Measurements from ENCODE around the gene PADI1.

GRCh38 chr1:17265162-17265561 lies 60.2 kb downstream of the PADI1 start:
- TF ChIP-seq, protein P1, sequence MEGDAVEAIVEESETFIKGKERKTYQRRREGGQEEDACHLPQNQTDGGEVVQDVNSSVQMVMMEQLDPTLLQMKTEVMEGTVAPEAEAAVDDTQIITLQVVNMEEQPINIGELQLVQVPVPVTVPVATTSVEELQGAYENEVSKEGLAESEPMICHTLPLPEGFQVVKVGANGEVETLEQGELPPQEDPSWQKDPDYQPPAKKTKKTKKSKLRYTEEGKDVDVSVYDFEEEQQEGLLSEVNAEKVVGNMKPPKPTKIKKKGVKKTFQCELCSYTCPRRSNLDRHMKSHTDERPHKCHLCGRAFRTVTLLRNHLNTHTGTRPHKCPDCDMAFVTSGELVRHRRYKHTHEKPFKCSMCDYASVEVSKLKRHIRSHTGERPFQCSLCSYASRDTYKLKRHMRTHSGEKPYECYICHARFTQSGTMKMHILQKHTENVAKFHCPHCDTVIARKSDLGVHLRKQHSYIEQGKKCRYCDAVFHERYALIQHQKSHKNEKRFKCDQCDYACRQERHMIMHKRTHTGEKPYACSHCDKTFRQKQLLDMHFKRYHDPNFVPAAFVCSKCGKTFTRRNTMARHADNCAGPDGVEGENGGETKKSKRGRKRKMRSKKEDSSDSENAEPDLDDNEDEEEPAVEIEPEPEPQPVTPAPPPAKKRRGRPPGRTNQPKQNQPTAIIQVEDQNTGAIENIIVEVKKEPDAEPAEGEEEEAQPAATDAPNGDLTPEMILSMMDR (IDR thresholded peaks at IDR 0.05; ENCODE audit: poor library complexity) = no peak
- TF ChIP-seq EZH2 (IDR thresholded peaks at IDR 0.05; ENCODE audit: borderline replicate concordance) (no peak), EZH2phosphoT487 (IDR thresholded peaks at IDR 0.05; ENCODE audit: low read depth, severe bottlenecking, unreplicated experiment) (no peak)
